ENCODE data around the gene SEZ6L2. TPM values are rescaled to one million over a fixed set of nuclear protein-coding genes. Genes with fewer than 3 reads are reported as not detected.

SEZ6L2 gene
- total and polyA plus RNA-seq, 5 donors from 2014 or later: not detected

GRCh38 chr16:29908719-29909220, 9.4 kb upstream of the SEZ6L2 start:
- H3K4me3 ChIP-seq (ENCODE audit: low read depth, low read length): no peak overlapping the region
- no peaks in the 10 kb centered on the region for H3K9me3 ChIP-seq (ENCODE audit: control insufficient read depth in 2 of 2, low read length in 2 of 2)
- DNase-seq (no peak), ATAC-seq (ENCODE audit: low read depth in 2 of 2) (no peak)
- H3K4me1 Mint-ChIP-seq: peaks cover 0 to 1% (median 0%) of the 10 kb centered on the region in 4 donors
- no peak overlapping the region for H3K27ac ChIP-seq (ENCODE audit: insufficient read depth, low read length, poor library complexity, severe bottlenecking)
- no peak overlapping the region for H3K4me3 Mint-ChIP-seq
- peaks cover 9% of the 10 kb centered on the region for H3K36me3 Mint-ChIP-seq
- H3K4me1 ChIP-seq (ENCODE audit: control insufficient read depth, insufficient read depth, low read length, poor library complexity, severe bottlenecking): no peaks in the 10 kb centered on the region
- no peaks in the 10 kb centered on the region for H3K27me3 Mint-ChIP-seq
- no peaks in the 10 kb centered on the region for H3K27me3 ChIP-seq (ENCODE audit: control insufficient read depth, insufficient read depth, low read length)
- H3K27ac Mint-ChIP-seq: no peak overlapping the region
- H3K36me3 ChIP-seq (ENCODE audit: control insufficient read depth, insufficient read depth, low read length): no peaks in the 10 kb centered on the region
- no peaks in the 10 kb centered on the region for H3K9me3 Mint-ChIP-seq

DNA sequence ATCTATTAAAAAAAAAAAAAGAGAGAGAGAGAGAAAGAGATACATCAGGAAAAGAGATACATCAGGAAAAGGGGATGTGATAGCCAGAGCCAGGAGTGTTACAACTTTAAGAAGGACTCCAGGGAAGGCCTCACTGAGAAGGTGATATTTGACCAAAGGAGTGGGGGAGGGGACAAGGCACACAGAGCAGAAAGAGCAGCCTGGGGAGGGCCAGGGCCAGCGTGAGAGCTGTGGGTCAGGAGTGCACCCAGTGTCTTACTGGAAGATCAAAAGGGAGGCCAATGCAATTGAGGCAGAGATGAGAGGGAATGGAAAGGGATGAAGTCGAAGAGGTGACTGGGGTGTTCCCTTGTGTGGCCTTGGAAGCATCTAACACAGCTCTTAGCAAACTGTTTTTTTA, 8.6 kb upstream of the SEZ6L2 start:
- H3K27ac Mint-ChIP-seq: no peak overlapping the region
- H3K36me3 Mint-ChIP-seq: peaks cover 3% of the 10 kb centered on the region
- H3K4me3 Mint-ChIP-seq: no peak overlapping the region
- H3K4me3 ChIP-seq (ENCODE audit: low read depth, low read length): no peak overlapping the region
- no peak overlapping the region for H3K27ac ChIP-seq (ENCODE audit: insufficient read depth, low read length, poor library complexity, severe bottlenecking)
- ATAC-seq (ENCODE audit: low read depth in 2 of 2) (no peak), DNase-seq (no peak)
- peaks cover 0 to 1% (median 0%) of the 10 kb centered on the region in 4 donors for H3K4me1 Mint-ChIP-seq
- no peaks in the 10 kb centered on the region for H3K4me1 ChIP-seq (ENCODE audit: control insufficient read depth, insufficient read depth, low read length, poor library complexity, severe bottlenecking)
- H3K27me3 Mint-ChIP-seq: no peaks in the 10 kb centered on the region
- H3K27me3 ChIP-seq (ENCODE audit: control insufficient read depth, insufficient read depth, low read length): no peaks in the 10 kb centered on the region
- no peaks in the 10 kb centered on the region for H3K9me3 Mint-ChIP-seq
- H3K36me3 ChIP-seq (ENCODE audit: control insufficient read depth, insufficient read depth, low read length): no peaks in the 10 kb centered on the region
- no peaks in the 10 kb centered on the region for H3K9me3 ChIP-seq (ENCODE audit: control insufficient read depth in 2 of 2, low read length in 2 of 2)

DNA sequence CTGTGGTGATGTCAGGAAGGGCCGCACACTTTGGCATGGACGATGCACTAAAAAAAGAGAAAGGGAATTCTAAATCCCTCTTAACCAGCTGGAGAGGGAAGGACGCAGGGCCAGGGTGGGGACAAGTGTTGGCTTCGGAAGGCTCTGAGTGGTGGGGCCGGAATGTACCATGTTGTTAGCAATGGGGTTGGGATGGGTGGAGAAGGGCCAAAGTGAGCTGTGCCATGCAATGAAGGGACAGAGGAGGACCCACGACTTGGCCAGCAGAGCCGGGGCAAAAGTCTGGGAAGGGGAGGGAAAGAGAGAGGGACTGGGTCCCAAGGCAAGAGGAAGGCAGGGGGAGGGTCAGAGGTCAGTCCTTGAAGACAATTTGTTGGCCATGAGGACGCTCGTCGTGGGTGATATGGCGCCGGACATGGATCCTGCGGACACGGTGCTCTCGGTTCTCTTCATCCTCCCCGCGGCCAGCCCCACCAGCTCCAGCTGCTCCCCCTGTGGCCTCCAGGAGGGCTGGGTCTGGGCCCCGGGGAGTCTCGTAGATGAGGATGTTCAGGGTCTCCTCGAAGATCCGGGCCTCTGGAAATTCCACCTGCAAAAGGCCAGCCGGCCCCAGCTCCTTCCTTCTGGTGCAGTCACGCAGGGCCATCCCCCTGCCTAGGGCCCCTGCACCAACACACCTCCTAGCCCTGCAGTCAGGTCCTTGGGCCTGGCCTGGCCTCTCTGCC, 7.3 kb upstream of the SEZ6L2 start:
- H3K36me3 ChIP-seq (ENCODE audit: control insufficient read depth, insufficient read depth, low read length): no peaks in the 10 kb centered on the region
- H3K36me3 Mint-ChIP-seq: no peaks in the 10 kb centered on the region
- H3K9me3 ChIP-seq (ENCODE audit: control insufficient read depth in 2 of 2, low read length in 2 of 2): no peaks in the 10 kb centered on the region
- no peak overlapping the region for H3K27ac Mint-ChIP-seq
- no peak overlapping the region for H3K4me3 ChIP-seq (ENCODE audit: low read depth, low read length)
- H3K9me3 Mint-ChIP-seq: no peaks in the 10 kb centered on the region
- no peaks in the 10 kb centered on the region for H3K4me1 ChIP-seq (ENCODE audit: control insufficient read depth, insufficient read depth, low read length, poor library complexity, severe bottlenecking)
- no peak for DNase-seq
- no peaks in the 10 kb centered on the region for H3K27me3 ChIP-seq (ENCODE audit: control insufficient read depth, insufficient read depth, low read length)
- no peak overlapping the region for H3K4me3 Mint-ChIP-seq
- H3K27ac ChIP-seq (ENCODE audit: insufficient read depth, low read length, poor library complexity, severe bottlenecking): no peak overlapping the region
- ATAC-seq (ENCODE audit: low read depth in 2 of 2): no peak
- peaks cover 7% of the 10 kb centered on the region for H3K27me3 Mint-ChIP-seq
- H3K4me1 Mint-ChIP-seq: peaks cover 0 to 4% (median under 1%) of the 10 kb centered on the region in 4 donors

- Histone ChIP-seq H3K9me3 (ENCODE audit: control insufficient read depth in 2 of 2, low read length in 2 of 2) (no peaks in the 10 kb centered on the region), H3K36me3 (ENCODE audit: control insufficient read depth, insufficient read depth, low read length) (no peaks in the 10 kb centered on the region), H3K27ac (ENCODE audit: insufficient read depth, low read length, poor library complexity, severe bottlenecking) (no peak overlapping the region), H3K4me1 (ENCODE audit: control insufficient read depth, insufficient read depth, low read length, poor library complexity, severe bottlenecking) (peaks cover 2% of the 10 kb centered on the region), H3K27me3 (ENCODE audit: control insufficient read depth, insufficient read depth, low read length) (peaks cover 2% of the 10 kb centered on the region), H3K4me3 (ENCODE audit: low read depth, low read length) (no peak overlapping the region)
- Mint-ChIP-seq H3K4me1 (peaks cover 0 to 4% (median 1%) of the 10 kb centered on the region in 4 donors), H3K27ac (no peak overlapping the region), H3K27me3 (peaks cover 7% of the 10 kb centered on the region), H3K4me3 (no peak overlapping the region), H3K9me3 (no peaks in the 10 kb centered on the region), H3K36me3 (no peaks in the 10 kb centered on the region)
- ATAC-seq (ENCODE audit: low read depth in 2 of 2) (no peak), DNase-seq (no peak)
Measured at GRCh38 chr16:29905668-29906067, 6.3 kb upstream of the SEZ6L2 start.

DNA sequence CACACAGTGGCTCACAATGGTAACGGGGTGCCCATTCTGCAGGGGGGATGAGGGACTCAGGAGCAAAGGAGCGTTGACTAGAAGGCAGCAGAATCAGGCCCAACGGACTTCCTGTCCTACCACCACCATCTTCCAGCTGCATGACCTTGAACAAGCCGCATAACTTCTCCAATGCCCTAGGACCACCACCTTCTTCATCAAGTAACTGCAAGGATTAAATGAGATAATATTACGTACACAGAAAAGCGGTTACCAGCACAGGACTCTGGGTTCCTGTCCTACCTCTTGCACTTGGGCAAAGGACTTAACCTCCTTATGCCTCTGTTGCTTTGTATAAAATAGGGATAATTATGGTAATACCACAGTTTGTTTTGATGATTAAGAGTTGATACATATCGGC, 5.6 kb upstream of the SEZ6L2 start:
- H3K27ac Mint-ChIP-seq: no peak overlapping the region
- H3K4me1 Mint-ChIP-seq: peaks cover 0 to 6% (median 2%) of the 10 kb centered on the region in 4 donors
- Histone ChIP-seq H3K9me3 (ENCODE audit: control insufficient read depth in 2 of 2, low read length in 2 of 2) (no peaks in the 10 kb centered on the region), H3K36me3 (ENCODE audit: control insufficient read depth, insufficient read depth, low read length) (no peaks in the 10 kb centered on the region), H3K4me3 (ENCODE audit: low read depth, low read length) (no peak overlapping the region), H3K27me3 (ENCODE audit: control insufficient read depth, insufficient read depth, low read length) (peaks cover 2% of the 10 kb centered on the region), H3K4me1 (ENCODE audit: control insufficient read depth, insufficient read depth, low read length, poor library complexity, severe bottlenecking) (peaks cover 7% of the 10 kb centered on the region), H3K27ac (ENCODE audit: insufficient read depth, low read length, poor library complexity, severe bottlenecking) (no peak overlapping the region)
- H3K9me3 Mint-ChIP-seq: no peaks in the 10 kb centered on the region
- ATAC-seq (ENCODE audit: low read depth in 2 of 2) (no peak), DNase-seq (no peak)
- H3K36me3 Mint-ChIP-seq: no peaks in the 10 kb centered on the region
- peaks cover 7% of the 10 kb centered on the region for H3K27me3 Mint-ChIP-seq
- H3K4me3 Mint-ChIP-seq: no peak overlapping the region

DNA sequence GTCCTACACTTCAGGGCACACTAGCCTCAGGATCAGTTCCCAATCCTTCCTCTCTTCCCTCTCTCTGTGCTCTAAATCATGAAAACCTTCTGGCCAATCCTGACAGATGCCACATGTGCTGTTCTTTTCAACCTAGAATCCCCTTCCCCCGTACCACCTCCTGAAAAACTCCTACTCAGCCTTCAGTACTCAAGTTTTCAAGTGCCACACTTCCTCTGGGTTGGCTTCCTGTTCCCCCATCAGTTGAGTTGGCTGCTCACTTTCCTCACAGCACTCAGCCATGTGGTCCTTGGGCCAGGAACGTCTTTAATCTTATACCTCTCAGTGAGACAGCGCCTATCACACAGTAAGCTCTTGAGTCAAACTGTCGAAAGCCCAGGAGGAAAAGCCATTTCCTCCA, 4.2 kb upstream of the SEZ6L2 start:
- no peak for DNase-seq
- Mint-ChIP-seq H3K27me3 (peaks cover 12% of the 10 kb centered on the region), H3K4me1 (peaks cover 0 to 9% (median 2%) of the 10 kb centered on the region in 4 donors), H3K27ac (no peak overlapping the region), H3K4me3 (peak overlapping the region in 2 of 4 donors; percentile 28 to 75), H3K9me3 (no peaks in the 10 kb centered on the region), H3K36me3 (no peaks in the 10 kb centered on the region)
- no peaks in the 10 kb centered on the region for H3K9me3 ChIP-seq (ENCODE audit: control insufficient read depth in 2 of 2, low read length in 2 of 2)
- no peak for ATAC-seq (ENCODE audit: low read depth in 2 of 2)
- H3K4me1 ChIP-seq (ENCODE audit: control insufficient read depth, insufficient read depth, low read length, poor library complexity, severe bottlenecking): peaks cover 17% of the 10 kb centered on the region
- no peak overlapping the region for H3K4me3 ChIP-seq (ENCODE audit: low read depth, low read length)
- peaks cover 2% of the 10 kb centered on the region for H3K27me3 ChIP-seq (ENCODE audit: control insufficient read depth, insufficient read depth, low read length)
- H3K27ac ChIP-seq (ENCODE audit: insufficient read depth, low read length, poor library complexity, severe bottlenecking): no peak overlapping the region
- no peaks in the 10 kb centered on the region for H3K36me3 ChIP-seq (ENCODE audit: control insufficient read depth, insufficient read depth, low read length)

GRCh38 chr16:29901607-29901945, 2.2 kb upstream of the SEZ6L2 start:
- ATAC-seq (ENCODE audit: low read depth in 2 of 2) (no peak), DNase-seq (no peak)
- no peaks in the 10 kb centered on the region for H3K36me3 ChIP-seq (ENCODE audit: control insufficient read depth, insufficient read depth, low read length)
- Mint-ChIP-seq H3K9me3 (peaks cover 0 to under 1% (median 0%) of the 10 kb centered on the region in 7 donors), H3K27ac (no peak overlapping the region), H3K27me3 (peaks cover 26% of the 10 kb centered on the region), H3K36me3 (no peaks in the 10 kb centered on the region), H3K4me1 (peaks cover 0 to 15% (median 4%) of the 10 kb centered on the region in 4 donors), H3K4me3 (peak overlapping the region in 2 of 4 donors; percentile 33 to 52)
- H3K4me3 ChIP-seq (ENCODE audit: low read depth, low read length): no peak overlapping the region
- H3K27me3 ChIP-seq (ENCODE audit: control insufficient read depth, insufficient read depth, low read length): peaks cover 11% of the 10 kb centered on the region
- no peaks in the 10 kb centered on the region for H3K9me3 ChIP-seq (ENCODE audit: control insufficient read depth in 2 of 2, low read length in 2 of 2)
- peaks cover 17% of the 10 kb centered on the region for H3K4me1 ChIP-seq (ENCODE audit: control insufficient read depth, insufficient read depth, low read length, poor library complexity, severe bottlenecking)
- no peak overlapping the region for H3K27ac ChIP-seq (ENCODE audit: insufficient read depth, low read length, poor library complexity, severe bottlenecking)

Measured in CD4-positive, CD25-positive, alpha-beta regulatory T cell (primary cell).